GM20000 (cell line): ENCODE data around the gene BAAT.
A peak's percentile ranks its signal among the peaks of the same experiment; 100 is the strongest.

Experiments
- DNase-seq: peaks from one replicate; pipeline ENCODE4 v3.0.0; 2012; ENCODE audit warnings: low spot score
- CTCF ChIP-seq: IDR thresholded peaks from 2 replicates; pipeline ENCODE4 v1.5.1; 2012; ENCODE audit warnings: mild to moderate bottlenecking, control low read depth; ENCODE audit errors: extremely low read depth, missing control alignments

BAAT gene

GRCh38 chr9:101398068-101398929 is 13.5 kb upstream of the BAAT start, which contains the start of the genes MRPL50 and ZNF189:
TSS of gene MRPL50 (minus strand) at chr9:101398618. CDS start at chr9:101398592, 26 bp downstream.
TSS of gene ZNF189 (plus strand) at chr9:101398851. CDS start at chr9:101399157, 306 bp downstream.
- peak; percentile 89 for DNase-seq
- TF ChIP-seq CTCF, result no peak

GRCh38 chr9:101397746-101398067 is 12.9 kb upstream of the BAAT start:
- DNase-seq, result no peak
- no peak for TF ChIP-seq CTCF

GRCh38 chr9:101394687-101395086 is 9.9 kb upstream of the BAAT start:
- TF ChIP-seq CTCF, result no peak
- no peak for DNase-seq

GRCh38 chr9:101393135-101393534 is 8.3 kb upstream of the BAAT start:
- TF ChIP-seq CTCF, result no peak
- DNase-seq, result no peak

GRCh38 chr9:101388507-101388993 is 3.7 kb upstream of the BAAT start:
- no peak for DNase-seq

GRCh38 chr9:101387871-101388506 is 3.2 kb upstream of the BAAT start:
- DNase-seq, result no peak
- TF ChIP-seq CTCF, result peak; percentile 38

More at GRCh38 chr9:101388507-101388993, 3.7 kb upstream of the BAAT start:
- no peak for TF ChIP-seq CTCF

GRCh38 chr9:101383361-101383760 is 1.4 kb downstream of the BAAT start:
- TF ChIP-seq CTCF, result no peak
- DNase-seq, result no peak
